Calu3 (cell line): ENCODE measurements around the gene EPG5. TPM values are rescaled to one million over a fixed set of nuclear protein-coding genes. Genes with fewer than 3 reads are reported as not detected.

Experiments used
- BruUV-seq: library from RNA; stranded (reverse); fragments of 400-500 nt; replicated peaks from 2 replicates; lab custom pipeline; 2021; lab: Mats Ljungman, UMichigan
- CTCF ChIA-PET: fragments of 300-600 bp; sonication (Branson Sonifier 250); formaldehyde crosslinking; loops from one replicate; lab custom pipeline; 2022; ENCODE audit warnings: antibody characterized with exemption; lab: Charles Lee
- DNase-seq: peaks from one replicate; pipeline ENCODE4 v3.0.0; 2022
- H3K27ac Mint-ChIP-seq: one replicate; pipeline ENCODE4 v1.8.0; 2022; ENCODE audit warnings: mixed read lengths; ENCODE audit not compliant: unreplicated experiment
- H3K27me3 Mint-ChIP-seq: one replicate; pipeline ENCODE4 v1.8.0; 2022; ENCODE audit warnings: mixed read lengths; ENCODE audit not compliant: unreplicated experiment
- H3K36me3 Mint-ChIP-seq: one replicate; pipeline ENCODE4 v1.8.0; 2022; ENCODE audit warnings: mild to moderate bottlenecking, moderate library complexity, mixed read lengths; ENCODE audit not compliant: insufficient read depth, unreplicated experiment
- H3K4me1 Mint-ChIP-seq: one replicate; pipeline ENCODE4 v1.8.0; 2022; ENCODE audit warnings: mild to moderate bottlenecking, low read depth, mixed read lengths; ENCODE audit not compliant: unreplicated experiment
- H3K4me3 Mint-ChIP-seq: one replicate; pipeline ENCODE4 v1.8.0; 2022; ENCODE audit warnings: mild to moderate bottlenecking, low read depth, moderate library complexity, mixed read lengths; ENCODE audit not compliant: unreplicated experiment
- H3K9me3 Mint-ChIP-seq: one replicate; pipeline ENCODE4 v1.8.0; 2022; ENCODE audit warnings: low read depth, mixed read lengths; ENCODE audit not compliant: unreplicated experiment
- intact Hi-C: fragments of 100-400 bp; cut with micrococcal nuclease; formaldehyde crosslinking; loops from one replicate; pipeline ENCODE4 v1.10.0; 2022; ENCODE audit not compliant: unreplicated experiment
- total RNA-seq: library from RNA; stranded (reverse); gene quantifications from 2 replicates; pipeline ENCODE4 v1.2.3, GENCODE V29; 2022
- TF ChIP-seq, protein P1 (sequence below): fragments of 200-600 bp; IDR thresholded peaks from one replicate; pipeline ENCODE4 v1.8.0; 2022; ENCODE audit warnings: antibody characterized with exemption; ENCODE audit not compliant: unreplicated experiment

EPG5 gene
- total RNA-seq, 1 experiment from 2014 or later = 25.6 TPM

DNA sequence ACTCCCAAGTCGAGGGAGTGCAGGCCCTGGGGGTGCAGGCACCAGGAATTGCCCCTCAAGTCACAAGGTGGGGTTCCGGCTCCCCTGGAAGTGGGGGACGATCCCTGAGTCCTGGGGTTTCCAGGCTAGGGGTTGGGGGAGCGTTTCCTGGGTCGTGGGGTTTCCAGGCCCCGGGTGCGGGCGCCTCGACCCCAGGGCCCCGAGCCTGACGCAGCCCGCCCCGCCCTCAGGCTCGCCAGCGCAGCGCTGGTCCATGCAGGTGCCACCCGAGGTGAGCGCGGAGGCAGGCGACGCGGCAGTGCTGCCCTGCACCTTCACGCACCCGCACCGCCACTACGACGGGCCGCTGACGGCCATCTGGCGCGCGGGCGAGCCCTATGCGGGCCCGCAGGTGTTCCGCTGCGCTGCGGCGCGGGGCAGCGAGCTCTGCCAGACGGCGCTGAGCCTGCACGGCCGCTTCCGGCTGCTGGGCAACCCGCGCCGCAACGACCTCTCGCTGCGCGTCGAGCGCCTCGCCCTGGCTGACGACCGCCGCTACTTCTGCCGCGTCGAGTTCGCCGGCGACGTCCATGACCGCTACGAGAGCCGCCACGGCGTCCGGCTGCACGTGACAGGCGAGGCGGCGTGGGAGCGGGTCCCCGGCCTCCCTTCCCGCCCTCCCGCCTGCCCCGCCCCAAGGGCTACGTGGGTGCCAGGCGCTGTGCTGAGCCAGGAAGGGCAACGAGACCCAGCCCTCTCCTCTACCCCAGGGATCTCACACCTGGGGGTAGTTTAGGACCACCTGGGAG is 129.7 kb downstream of the EPG5 start:
- Mint-ChIP-seq H3K4me3 (peak overlapping the region; percentile 44), H3K36me3 (peaks cover 5% of the 10 kb centered on the region), H3K27me3 (no peaks in the 10 kb centered on the region), H3K27ac (no peak overlapping the region), H3K4me1 (peaks cover 36% of the 10 kb centered on the region), H3K9me3 (no peaks in the 10 kb centered on the region)
- intact Hi-C loops = loop anchor here (2.0 to 5.0 kb wide), 2 partner anchors 35 to 63 kb away; no protein-coding TSS in a partner anchor
- CTCF ChIA-PET = interaction anchor here (1.0 to 2.1 kb wide), 2 partner anchors 87 to 113 kb away, joined by 3 to 14 read pairs; partner anchors contain the start of gene SLC14A1
- BruUV-seq = no TSS peak
- peak; percentile 80 for DNase-seq
- TF ChIP-seq, protein P1, sequence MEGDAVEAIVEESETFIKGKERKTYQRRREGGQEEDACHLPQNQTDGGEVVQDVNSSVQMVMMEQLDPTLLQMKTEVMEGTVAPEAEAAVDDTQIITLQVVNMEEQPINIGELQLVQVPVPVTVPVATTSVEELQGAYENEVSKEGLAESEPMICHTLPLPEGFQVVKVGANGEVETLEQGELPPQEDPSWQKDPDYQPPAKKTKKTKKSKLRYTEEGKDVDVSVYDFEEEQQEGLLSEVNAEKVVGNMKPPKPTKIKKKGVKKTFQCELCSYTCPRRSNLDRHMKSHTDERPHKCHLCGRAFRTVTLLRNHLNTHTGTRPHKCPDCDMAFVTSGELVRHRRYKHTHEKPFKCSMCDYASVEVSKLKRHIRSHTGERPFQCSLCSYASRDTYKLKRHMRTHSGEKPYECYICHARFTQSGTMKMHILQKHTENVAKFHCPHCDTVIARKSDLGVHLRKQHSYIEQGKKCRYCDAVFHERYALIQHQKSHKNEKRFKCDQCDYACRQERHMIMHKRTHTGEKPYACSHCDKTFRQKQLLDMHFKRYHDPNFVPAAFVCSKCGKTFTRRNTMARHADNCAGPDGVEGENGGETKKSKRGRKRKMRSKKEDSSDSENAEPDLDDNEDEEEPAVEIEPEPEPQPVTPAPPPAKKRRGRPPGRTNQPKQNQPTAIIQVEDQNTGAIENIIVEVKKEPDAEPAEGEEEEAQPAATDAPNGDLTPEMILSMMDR = peak; percentile 38

DNA sequence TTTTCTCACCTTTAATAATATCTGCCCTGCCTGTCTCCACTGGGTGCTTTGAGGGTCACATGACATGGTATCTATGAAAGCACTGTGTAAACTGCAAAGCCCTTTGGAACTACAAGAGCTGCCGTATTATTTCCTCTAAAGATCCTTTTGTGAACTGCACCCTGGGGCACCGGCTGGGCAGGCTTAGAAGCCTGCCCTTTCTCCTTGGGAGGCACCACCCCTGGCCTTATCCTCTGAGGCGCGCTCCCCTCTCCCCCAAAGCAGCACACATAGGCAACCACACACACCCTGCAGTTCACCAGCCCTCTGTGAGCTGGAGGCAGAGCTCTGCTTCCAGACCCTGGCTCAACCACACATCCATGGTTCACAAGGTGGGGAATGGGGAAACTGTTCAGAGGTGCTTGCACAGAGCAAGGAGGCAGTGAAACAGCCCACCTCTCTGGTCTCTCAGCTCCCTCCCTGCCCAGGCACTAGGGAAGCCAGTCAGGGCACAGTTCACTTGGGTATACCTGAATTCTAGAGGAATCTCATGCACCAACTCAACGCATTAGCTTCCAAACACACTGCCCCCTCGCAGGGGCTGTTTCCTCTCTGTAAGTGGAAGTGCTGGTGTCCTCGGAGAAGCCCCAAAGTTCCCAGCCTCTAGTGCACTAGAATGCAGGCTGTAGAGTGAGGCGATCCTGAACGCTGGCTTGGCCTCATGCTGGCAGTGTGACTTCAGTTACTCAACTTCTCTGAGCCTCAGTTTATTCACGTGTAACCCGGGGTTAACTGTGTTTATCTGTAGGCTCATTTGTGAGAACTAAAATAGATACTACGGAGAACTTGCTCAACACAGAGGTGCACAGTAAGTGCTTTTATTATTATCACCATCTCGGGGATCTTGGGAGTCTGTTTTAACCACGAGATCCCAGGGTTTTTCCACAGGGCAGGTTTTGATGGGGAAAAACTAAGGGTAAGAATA is 130.6 kb downstream of the EPG5 start:
- H3K27me3 Mint-ChIP-seq = no peaks in the 10 kb centered on the region
- CTCF ChIA-PET = interaction anchor here (2.1 kb wide), 1 partner anchor 113 kb away, joined by 14 read pairs; the partner anchor contains the start of gene SLC14A1
- no peak overlapping the region for H3K27ac Mint-ChIP-seq
- H3K36me3 Mint-ChIP-seq = peaks cover 5% of the 10 kb centered on the region
- intact Hi-C loops = loop anchor here (2.0 to 5.0 kb wide), 2 partner anchors 34 to 62 kb away; no protein-coding TSS in a partner anchor
- no TSS peak for BruUV-seq
- H3K9me3 Mint-ChIP-seq = no peaks in the 10 kb centered on the region
- TF ChIP-seq, protein P1 = no peak
- peaks cover 36% of the 10 kb centered on the region for H3K4me1 Mint-ChIP-seq
- no peak for DNase-seq
- peak overlapping the region; percentile 44 for H3K4me3 Mint-ChIP-seq

DNA sequence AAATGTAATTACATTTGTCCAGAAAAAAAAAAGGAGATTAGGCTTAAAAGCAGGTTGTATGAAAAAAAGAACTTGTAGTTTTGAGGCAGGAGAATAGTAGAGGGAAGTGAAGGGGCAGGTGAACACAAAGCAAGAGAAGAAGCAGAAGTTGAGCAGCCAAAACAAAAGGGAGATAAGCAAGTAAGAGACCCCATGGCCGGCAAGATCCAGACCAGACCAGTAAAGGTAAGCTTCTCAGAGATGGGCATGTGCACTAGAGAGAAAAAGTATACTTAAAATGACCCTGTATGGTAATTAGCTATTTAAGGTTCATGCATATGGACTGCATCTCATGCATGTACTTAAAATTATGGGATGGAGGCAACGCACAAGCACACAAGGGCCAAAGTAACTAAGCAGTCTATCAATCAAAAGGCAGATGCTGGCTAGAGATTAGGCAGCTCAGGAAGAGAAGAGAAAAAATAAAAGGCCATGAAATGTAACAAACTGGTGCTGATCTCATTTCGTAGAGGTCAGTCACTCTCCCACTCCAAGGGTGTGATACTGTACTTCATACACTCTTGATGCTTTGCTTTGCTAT is 132.0 kb downstream of the EPG5 start:
- Mint-ChIP-seq H3K27me3 (no peaks in the 10 kb centered on the region), H3K9me3 (no peaks in the 10 kb centered on the region), H3K36me3 (peaks cover 5% of the 10 kb centered on the region), H3K4me1 (peaks cover 37% of the 10 kb centered on the region), H3K4me3 (no peak overlapping the region), H3K27ac (no peak overlapping the region)
- no TSS peak for BruUV-seq
- no peak for DNase-seq
- CTCF ChIA-PET = no interaction called here
- TF ChIP-seq, protein P1 = no peak
- intact Hi-C loops = loop anchor here (5.0 kb wide), 1 partner anchor 33 kb away; no protein-coding TSS in a partner anchor

DNA sequence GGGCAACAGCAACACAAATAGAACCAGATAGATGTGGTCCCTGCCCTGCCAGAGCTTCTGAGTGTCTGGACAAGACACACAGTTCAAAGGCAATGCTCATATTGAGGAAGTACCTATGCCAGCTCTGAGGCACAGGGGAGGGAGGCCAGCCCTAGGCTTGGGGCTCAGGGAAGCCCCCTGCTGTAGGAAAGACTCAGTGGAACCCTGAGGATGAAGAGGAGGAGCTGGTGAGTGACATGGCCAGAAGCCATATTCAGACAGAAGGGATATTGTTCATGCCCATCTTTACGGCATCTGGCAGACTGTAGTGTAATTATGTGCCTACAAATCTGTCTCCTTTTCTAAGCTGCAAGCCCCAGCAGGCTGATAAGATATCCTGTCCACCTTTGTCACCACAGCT is 132.8 kb downstream of the EPG5 start:
- Mint-ChIP-seq H3K36me3 (peaks cover 9% of the 10 kb centered on the region), H3K27me3 (no peaks in the 10 kb centered on the region), H3K27ac (no peak overlapping the region), H3K4me3 (no peak overlapping the region), H3K9me3 (no peaks in the 10 kb centered on the region), H3K4me1 (peaks cover 46% of the 10 kb centered on the region)
- CTCF ChIA-PET = no interaction called here
- intact Hi-C loops = no loop called here
- DNase-seq = no peak
- BruUV-seq = no TSS peak
- TF ChIP-seq, protein P1 = no peak
